HG02973 (cell line): ENCODE results near the gene S100A12.

Experiments used
- ATAC-seq: cut with Tn5 transposase; IDR thresholded peaks from one replicate; pipeline ENCODE4 v1.9.1; 2021; ENCODE audit warnings: moderate library complexity; ENCODE audit not compliant: unreplicated experiment

Gene S100A12

DNA sequence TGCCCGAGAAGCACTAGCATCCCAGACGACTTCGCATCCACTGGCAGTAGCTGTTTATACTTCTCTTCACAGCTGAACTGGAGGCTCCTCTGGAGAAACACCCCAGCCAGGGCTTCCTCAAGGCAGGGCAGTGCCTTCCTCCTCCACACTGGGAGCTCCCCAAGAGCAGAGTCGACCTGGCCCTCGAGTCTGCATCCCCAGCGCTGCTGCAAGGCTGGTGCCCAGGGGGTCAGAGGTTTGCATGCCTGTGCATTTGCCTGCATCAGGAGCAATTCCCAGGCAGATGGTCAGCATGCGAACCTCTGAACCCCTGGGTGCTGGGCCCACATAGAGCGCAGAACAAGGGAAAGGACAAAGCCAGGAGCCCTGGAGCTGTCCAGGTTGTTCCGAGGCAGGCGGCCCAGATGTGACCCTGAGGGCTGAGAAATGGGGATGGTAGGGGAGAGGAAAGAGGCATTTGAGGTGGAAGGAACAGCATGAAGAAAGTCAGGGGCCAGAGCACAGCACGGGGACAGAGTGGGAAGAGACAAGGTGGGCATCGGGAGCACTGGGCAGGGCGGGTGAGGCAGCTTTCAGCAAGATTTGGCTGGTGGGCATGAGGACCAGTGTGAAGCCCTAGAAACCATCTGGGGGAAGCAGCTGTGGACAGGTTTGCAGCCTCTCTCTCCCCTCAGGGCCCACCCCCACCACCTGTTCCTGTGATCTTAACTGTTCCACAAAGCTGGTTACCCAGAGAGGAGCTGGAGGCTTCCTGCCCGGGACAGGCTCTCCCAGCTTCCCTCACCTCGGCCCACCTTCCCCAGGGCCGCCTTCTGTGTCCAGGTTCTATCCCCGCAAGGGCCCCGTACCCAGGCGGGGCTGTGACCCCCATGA lies 21.9 kb upstream of the S100A12 start:
- ATAC-seq, result no peak

DNA sequence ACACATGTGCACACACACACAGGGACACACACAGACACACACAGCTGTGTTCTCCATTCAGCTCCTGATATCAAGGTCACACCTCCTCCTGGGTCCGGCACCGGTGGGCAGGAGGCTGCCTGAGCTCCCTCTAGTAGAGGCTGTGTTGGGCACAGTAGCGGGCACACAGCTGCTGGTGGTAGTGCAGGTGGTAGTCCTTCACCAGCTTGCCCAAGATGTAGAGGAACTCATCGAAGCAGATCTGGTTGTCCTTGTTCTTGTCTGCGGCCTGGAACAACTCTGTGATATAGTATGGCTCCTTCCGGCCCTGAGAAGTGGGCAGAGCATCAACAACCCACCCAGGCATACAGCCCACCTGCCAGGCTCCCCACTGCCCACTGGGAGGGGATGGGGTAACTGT lies 21.0 kb upstream of the S100A12 start:
- no peak for ATAC-seq

DNA sequence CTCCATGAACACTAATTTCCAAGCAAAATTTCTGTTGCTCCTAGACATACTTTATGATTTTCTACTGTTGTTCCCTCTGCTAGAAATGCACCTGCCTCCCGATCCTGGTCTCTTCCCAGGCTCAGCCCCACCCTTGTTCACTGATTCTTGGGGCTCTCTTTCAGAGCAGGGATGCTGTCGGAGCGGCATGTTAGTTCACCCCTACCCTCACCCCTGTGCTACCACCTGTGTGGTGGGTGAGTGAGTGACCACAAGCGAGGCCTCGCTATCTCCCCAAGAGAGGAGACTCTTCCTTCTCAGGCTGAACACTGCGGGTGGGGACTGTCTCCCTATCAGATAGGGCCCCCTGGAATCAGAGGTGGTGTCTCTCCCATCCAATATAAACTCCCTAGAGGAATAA lies 20.4 kb upstream of the S100A12 start:
- ATAC-seq, result no peak

DNA sequence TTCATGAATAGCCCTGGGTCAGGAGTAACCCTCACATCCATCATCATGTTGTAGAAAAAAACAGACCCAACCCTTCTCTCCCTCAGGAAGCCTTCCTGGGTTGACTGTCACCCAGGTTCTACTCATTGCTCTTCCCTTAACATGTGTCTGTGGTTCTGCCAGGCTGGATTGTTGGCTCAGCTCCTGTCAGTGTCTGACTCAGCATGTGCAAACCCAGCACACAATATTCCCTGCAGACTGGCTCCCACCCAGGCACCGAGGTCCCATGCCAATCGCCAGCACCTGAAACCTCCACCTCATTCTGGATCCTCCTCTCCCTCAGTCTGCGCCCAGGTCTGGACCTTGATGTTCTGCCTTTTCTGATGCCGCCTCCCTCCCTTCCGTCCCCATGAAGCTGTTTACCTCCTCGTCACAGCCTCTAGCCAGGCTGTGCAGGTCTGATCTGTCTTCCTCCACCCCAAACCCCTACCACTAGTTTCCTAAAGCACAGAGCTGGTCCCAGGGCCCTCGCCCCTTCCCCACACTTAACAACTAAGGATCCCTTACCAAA lies 19.8 kb upstream of the S100A12 start:
- no peak for ATAC-seq

DNA sequence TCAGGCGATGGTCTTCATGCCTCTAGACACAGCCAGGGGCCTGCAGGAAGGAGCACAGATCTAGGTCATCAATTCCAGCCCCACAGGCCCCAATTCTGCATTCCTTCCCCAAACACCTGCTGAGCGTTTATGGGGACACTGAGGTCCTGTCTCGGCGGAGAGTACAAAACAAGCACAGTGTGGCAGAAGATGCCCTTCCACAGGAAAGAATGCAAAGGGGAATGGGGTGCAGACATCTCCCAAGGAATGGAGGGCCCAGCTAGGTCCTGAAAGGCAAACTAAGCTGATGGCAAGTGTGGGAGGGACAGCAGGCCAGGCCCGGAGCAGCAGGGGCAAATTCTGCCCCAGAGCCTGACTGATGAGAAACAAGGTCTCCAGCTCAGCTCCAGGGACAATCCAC lies 19.0 kb upstream of the S100A12 start:
- ATAC-seq, result no peak

DNA sequence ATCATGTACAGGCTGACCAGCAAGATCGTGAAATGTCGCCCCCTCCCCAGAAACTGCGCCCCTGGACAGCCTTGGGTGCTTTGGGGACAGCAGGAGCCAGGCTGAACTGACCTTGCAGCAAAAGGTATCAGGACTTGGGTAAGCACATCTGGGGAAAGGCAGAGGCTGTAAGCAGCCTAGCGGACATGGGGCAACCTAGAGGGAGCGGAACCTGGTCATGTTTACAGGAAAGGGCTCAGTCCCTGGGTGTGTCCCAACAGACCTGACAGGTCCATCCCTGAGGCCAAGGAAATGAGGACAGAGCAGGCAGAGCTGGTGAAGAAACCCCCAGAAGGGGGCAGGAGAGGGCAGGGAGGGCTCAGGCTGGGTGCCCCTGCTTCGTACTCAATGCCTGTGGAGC lies 18.5 kb upstream of the S100A12 start:
- ATAC-seq, result no peak

DNA sequence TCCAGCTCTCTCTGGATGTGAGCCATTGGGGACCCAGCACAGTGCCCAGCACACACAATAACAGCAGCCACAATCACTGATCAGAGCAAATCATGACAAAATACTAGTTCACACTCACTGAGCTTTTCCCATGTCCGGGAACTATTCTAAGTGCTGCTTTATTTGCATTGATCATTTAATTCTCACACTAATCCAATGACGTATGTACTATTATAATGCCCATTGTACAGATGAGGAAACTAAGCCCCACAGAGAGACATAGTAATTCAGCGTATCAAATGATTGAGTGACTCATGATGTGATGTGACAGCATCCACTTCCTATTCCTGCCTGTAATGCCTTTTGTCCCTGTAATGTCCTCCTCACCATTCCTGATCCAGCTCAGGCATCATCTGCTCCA lies 17.4 kb upstream of the S100A12 start:
- ATAC-seq, result no peak

DNA sequence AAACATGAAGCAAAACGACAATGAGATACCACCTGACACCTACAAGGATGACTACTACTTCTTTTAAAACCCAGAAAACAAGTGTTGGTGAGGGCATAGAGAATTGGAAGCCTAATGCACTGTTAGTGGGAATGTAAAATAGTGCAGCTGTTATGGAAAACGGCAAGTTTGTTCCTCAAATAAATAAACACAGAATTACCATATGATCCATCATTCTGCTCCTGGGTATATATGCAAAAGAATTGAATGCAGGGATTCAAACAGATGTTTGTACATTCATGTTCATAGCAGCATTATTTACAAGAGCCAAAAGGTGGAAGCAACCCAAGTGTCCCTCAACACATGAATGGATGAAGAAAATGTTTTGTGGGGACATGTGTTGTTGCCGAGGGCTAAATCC lies 16.8 kb upstream of the S100A12 start:
- no peak for ATAC-seq

DNA sequence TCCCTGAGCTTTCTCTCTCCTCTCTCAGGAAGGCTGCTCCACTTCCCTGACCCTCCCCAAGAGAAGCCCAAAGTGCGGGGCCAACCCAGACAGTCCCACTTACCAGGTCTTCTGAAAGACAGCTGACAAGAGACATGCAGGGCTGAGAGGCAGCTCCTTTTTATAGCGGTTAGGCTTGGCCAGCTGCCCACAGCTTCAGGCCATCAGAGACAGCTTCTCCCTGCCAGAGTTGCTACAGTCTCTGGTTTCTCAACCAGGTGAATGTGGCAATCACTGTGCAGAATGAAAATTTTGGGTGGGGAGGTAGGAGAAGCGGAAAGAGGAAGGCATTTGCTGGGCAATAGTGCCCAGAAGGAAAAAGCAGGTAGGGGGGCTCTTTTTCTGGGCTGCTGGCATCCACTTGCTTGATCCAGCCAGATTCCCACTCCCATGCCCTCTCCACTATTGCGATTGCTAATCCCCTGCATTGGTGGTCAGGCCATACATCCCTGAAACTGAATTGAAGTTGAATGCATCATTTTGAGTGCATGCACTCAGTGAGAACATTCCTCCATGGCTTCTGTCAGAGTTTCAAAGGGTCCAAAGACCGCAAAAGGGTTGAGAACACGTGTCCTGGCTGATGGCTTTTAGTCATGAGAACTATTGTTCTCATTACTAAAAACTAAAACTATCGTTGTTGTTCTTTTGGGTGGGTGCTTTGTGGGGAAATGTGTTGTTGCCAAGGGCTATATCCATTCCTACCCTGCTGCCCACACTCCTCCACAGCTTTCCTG lies 15.7 kb upstream of the S100A12 start, which contains the start of gene S100A8:
Gene S100A8, minus strand, starts transcription at position 136 of the 773 bp plus-strand sequence. CDS start 538 bp downstream, outside the sequence.
- ATAC-seq, result no peak

DNA sequence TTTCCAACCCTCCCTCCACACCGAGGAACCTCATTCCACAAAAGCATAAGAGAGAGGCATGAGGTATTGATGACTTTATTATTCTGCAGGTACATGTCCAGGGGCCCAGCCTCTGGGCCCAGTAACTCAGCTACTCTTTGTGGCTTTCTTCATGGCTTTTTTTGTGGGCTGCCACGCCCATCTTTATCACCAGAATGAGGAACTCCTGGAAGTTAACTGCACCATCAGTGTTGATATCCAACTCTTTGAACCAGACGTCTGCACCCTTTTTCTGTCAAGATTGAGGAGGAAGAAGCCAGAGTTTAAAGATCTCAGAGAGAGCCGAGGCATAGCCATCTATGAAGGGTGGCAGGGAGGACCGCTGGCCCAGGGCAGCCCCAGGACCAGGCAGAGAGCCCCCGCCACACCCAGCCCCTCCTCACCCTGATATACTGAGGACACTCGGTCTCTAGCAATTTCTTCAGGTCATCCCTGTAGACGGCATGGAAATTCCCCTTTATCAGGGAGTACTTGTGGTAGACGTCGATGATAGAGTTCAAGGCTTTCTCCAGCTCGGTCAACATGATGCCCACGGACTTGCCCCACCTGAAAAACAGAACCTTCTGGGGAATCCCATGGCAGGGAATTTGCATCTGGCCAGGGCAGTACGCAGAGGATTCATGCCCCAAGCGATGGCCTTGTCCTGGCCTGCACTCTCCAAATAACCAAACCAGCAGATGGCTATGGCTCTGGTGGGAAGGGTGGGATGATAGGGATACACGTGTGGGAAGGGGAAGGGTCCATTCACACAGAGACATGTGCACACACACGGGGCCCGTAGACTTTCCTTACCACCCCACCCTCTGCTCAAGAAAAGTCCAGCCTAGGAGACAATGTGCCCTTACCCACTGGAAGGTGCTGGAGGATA lies 14.8 kb upstream of the S100A12 start:
- no peak for ATAC-seq

DNA sequence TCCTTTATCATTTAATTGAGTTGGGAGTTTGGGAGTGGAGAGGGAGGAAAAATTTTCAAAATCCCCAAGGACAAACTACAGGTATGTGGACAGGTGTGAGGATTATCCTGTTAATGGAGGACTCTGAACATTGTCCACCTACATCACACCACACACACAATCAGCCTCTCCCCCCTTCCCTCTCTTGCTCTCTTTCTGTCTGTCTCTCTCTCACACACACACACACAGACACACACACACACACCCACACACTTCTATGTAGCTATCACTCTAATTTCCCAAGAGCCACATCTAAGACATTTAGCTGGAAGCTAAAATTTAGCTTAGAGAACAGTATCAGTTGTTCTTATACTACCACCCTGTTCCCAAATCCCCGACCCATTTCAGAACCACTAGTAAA lies 14.0 kb upstream of the S100A12 start:
- no peak for ATAC-seq

DNA sequence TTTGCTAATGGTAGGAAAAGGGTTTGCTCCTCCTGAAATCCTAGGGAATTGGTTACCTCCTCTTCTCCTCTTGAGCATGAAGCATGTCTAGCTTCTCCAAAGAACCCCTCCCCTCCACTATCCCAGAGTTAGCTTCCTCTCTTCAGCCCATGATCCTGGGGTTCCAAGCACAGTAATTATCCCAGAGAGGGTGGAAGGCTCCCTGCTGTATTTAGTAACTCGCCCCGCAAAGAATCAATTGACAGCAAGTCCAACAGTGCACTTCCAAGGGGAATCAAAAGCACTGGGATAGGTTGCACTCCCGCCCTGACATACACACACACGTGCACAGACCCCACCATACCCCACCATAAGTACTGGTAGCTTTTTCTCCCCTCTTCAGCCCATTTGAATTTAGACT lies 12.4 kb upstream of the S100A12 start:
- no peak for ATAC-seq

DNA sequence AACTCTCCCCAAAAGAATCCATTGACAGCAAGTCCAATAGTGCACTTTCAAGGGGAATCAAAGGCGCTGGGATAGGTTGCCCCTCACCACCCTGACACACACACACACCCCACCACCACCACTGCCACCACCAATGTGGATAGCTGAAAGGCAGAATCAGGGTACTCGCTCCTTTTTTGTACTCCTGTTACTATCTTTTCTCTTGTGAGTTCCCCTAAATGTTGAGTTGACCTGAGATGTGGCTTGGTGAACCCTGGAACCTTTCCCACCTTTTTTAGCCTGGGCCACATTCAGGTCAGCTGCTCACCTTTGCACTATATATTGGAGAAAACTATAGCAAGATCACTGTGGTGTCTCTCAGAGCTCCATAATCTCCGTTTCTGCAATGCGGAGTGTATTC lies 11.6 kb upstream of the S100A12 start:
- no peak for ATAC-seq

DNA sequence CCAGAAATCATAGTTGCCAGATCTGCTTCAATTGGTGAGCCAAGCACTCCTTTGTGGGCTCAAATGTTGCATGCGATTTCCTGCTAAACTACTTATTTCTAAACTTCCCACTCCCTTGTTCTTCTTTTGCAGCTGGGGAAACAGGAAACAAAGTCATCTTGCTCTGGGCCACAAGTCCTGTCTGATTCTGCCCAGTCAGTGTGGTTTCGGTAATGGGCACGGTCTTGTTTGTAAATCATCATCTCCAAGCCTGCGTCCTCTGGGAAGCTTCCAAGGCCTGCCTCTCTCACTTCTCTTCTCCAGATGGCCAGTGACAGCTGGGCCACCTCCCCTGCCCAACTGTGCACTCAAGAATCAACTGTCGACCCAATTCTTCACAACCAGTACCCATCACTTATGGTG lies 11.1 kb upstream of the S100A12 start:
- no peak for ATAC-seq

DNA sequence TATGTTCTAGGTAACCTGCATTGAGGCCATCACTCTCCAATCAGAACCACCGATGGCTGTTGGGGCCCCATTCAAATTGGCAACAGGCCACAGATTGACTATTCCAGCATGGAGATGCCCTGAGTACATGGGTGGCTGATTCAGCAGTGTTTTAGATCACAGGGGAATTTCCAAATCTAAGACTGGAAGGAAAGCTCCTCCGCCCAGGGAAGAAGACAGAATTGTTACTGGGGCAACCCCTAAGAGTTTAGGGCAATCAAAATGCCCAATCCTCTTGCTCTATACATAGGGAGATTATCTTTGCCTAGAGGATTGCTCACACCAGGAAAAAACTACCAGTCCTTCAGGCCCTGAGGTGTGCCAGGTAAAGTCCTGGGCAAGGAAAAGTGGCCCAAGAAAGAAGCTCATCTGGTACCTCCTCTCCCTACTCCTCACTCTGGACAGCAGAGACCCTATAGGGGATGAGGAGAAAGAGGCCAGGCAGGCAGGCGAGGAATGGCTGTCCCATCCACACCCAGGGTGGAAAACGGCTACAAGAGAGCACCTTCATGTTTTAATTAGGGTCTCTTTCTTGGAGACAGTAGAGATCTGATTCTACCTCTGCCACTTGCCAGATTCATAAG lies 9.6 kb upstream of the S100A12 start:
- no peak for ATAC-seq

DNA sequence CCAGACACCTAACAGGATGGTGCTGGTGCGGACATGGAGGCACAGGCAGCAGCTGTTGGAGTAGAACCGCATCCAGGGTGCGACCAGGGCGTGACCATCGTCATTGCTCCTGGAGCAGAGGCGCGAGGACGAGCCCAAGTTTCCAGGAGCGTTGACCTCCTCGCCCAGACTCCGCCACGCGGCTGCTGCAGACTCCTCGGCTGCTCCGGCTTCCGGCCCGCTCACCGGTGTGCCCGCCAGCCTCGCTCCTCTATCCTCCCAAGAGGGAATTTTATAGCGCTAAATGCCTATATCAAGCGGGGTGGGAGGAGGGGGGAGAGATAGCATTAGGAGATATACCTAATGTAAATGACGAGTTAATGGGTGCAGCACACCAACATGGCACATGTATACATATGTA lies 5.3 kb upstream of the S100A12 start:
- ATAC-seq, result no peak

DNA sequence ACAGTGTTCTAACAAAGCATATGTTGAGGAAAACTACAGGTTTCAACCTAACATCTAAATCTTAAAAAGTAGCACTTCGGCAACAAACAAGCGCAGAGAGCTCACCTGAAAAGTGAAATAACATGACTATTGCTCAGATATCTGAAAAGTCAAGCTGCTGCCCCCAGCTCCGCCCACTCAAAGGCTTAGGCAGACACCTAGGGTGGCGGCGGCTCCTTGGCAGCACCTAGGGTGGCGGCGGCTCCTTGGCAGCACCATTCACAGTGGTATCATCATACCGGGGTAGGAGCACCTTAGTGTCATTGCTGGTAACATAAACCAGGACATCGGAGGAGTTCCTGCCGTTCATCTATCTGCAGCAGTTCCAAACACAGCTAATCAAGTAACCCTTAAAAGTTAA lies 4.2 kb upstream of the S100A12 start:
- no peak for ATAC-seq

DNA sequence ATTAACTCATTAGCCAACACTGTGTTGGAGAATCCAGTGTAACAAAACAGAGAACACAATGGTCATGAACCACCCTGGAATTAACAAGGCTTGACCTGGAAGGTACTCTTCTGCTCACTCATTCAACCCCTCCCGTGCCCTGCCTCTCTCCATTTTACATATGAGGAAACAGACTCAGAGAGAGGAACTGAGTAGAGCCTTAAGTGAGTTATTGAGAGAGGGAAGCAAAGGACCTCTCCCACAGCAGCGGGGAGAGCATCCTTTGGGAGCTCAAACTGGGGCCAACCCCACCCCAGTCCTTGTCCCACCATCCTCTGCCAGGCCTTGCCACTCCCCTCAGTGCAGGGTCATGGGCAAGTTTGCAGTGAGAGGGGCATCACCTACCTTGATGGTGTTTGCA lies 1.4 kb downstream of the S100A12 start:
- ATAC-seq, result no peak

DNA sequence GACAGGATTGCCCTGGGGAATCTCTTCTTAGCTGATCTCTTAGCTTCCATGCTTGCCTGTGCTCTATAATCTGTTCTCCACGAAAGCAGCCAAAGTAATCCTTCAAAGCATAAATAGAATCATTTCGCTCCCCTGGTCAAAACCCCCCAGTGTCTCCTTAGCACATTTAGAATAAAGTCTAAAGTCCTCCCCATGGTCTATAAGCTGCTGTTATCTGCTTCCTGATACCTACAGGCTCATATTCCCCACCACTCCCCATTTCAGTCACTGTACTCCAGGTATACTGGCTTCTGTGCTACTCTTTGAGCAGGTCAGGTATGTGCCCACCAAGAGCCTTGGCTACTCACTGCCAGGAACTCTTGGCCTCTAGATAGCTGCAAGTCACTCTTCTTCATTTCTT lies 2.9 kb downstream of the S100A12 start:
- no peak for ATAC-seq

DNA sequence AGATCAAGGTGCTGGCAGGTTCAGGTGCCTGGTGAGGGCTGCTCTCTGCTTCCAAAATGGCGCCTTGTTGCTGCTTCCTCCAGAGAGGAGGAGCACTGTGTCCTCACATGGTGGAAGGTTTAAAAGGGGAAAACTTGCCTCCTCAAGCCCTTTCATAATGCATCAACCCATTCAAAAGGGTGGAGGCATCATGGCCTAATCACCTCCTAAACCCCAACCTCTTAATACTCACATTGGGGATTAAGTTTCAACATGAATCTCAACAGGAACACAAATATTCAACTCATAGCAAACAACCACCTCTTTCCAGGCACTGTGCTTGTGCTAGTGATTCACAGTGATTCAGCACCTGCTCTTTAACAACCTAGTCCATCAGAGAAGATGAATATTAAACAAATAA lies 4.2 kb downstream of the S100A12 start:
- ATAC-seq, result no peak
